Spleen (tissue), 11 donors: ENCODE data around the gene SCIN. TPM values are rescaled to one million over a fixed set of nuclear protein-coding genes. Genes with fewer than 3 reads are reported as not detected.

ENCODE experiments used
- DNase-seq: peaks from one replicate; pipeline ENCODE4 v3.0.0-alpha.2; 2020
- H3K27ac ChIP-seq, 8 donors: fragments of 200-600 bp; sonication (generic) in 7 of 8; 1 replicate in 4 of 8; 2 replicates in 4 of 8; pipeline versions ENCODE4 v1.5.0 to v1.8.0; 2016 to 2021; ENCODE audit warnings: inconsistent platforms in 4 of 8, mild to moderate bottlenecking in 4 of 8, moderate library complexity in 1 of 8
- H3K27me3 ChIP-seq, 7 donors: fragments of 200-600 bp; sonication (generic) in 6 of 7; replicated peaks in 1 of 7; 1 replicate in 4 of 7; 2 replicates in 3 of 7; pipeline versions ENCODE4 v1.5.0 to v1.8.0; 2016 to 2021; ENCODE audit warnings: inconsistent platforms in 3 of 7, mild to moderate bottlenecking in 1 of 7
- H3K36me3 ChIP-seq, 6 donors: fragments of 200-600 bp; sonication (generic) in 5 of 6; 1 replicate in 4 of 6; 2 replicates in 2 of 6; pipeline versions ENCODE4 v1.5.0 to v1.8.0; 2016 to 2021; ENCODE audit warnings: inconsistent platforms in 2 of 6
- H3K4me1 ChIP-seq, 6 donors: fragments of 200-600 bp; sonication (generic) in 5 of 6; 1 replicate in 3 of 6; 2 replicates in 3 of 6; pipeline versions ENCODE4 v1.5.0 to v1.8.0; 2016 to 2021; ENCODE audit warnings: inconsistent platforms in 3 of 6
- H3K4me3 ChIP-seq, 8 donors: fragments of 200-600 bp; sonication (generic) in 7 of 8; 1 replicate in 4 of 8; 2 replicates in 4 of 8; pipeline versions ENCODE4 v1.5.0 to v1.8.0; 2016 to 2021; ENCODE audit warnings: inconsistent platforms in 4 of 8, mild to moderate bottlenecking in 4 of 8, moderate library complexity in 2 of 8
- H3K9me3 ChIP-seq, 8 donors: fragments of 200-600 bp; sonication (generic) in 7 of 8; 1 replicate in 4 of 8; 2 replicates in 4 of 8; pipeline versions ENCODE4 v1.5.0 to v1.8.0; 2016 to 2021; ENCODE audit warnings: inconsistent platforms in 4 of 8
- POLR2A ChIP-seq, 3 donors: fragments of 450-650 bp; IDR thresholded peaks; one replicate each; pipeline ENCODE4 v1.5.1; 2017; ENCODE audit warnings: antibody characterized with exemption in 3 of 3, mild to moderate bottlenecking in 1 of 3
- POLR2AphosphoS5 ChIP-seq, 3 donors: sonication (generic); formaldehyde crosslinking; IDR thresholded peaks; one replicate each; pipeline ENCODE4 v1.5.1; 2017; ENCODE audit warnings: antibody characterized with exemption in 3 of 3
- WGBS, 5 donors: extraction: QIAGEN DNeasy Blood & Tissue Kit in 3 of 5; methylation state at CpG; one replicate each; pipeline versions ENCODE4 v1.1.5 to v1.1.7; 2013 to 2018; 5-methylcytosine and 5-hydroxymethylcytosine counted together
- intact Hi-C: fragments of 100-400 bp; cut with DNase I; formaldehyde crosslinking; loops from one replicate; pipeline ENCODE4 v1.15.0; 2023; ENCODE audit warnings: low total_unique reads
- polyA plus RNA-seq, 3 donors: library from polyadenylated mRNA; stranded (reverse); fragments of 200-250 nt; gene quantifications; one replicate each; pipeline ENCODE4 v1.2.1, GENCODE V29; 2013
- total RNA-seq, 7 donors: library from RNA; depleted of rRNA in 3 of 7; stranded (reverse); fragments of >200 nt in 3 of 7; fragmentation: NEBNext Ultra II Directional in 4 of 7; extraction: Animal tissue kit (Norgen Biotek cat#: 25700) in 4 of 7; gene quantifications; one replicate each; pipeline versions ENCODE4 v1.1.0 to v1.2.1, GENCODE V29; 2016 to 2021
- TF ChIP-seq, protein P1 (sequence below), 11 experiments: fragments of 200-600 bp in 7 of 11; fragments of 450-650 bp in 4 of 11; sonication (generic) in 4 of 11; IDR thresholded peaks in 8 of 11; conservative IDR thresholded peaks in 3 of 11; 1 replicate in 7 of 11; 2 replicates in 4 of 11; pipeline versions ENCODE4 v1.4.0 to v1.8.0; 2016 to 2021; ENCODE audit warnings: antibody characterized with exemption in 11 of 11, inconsistent platforms in 4 of 11, mild to moderate bottlenecking in 1 of 11
- donor health status: healthy with polysubstance abuse.
- donor health status: DM: no; HTN: no; CAD: no; lungs with moderate emphysema.
- donor health status: DM: no; HTN: no; CAD: no.
- donor health status: Bipolar disorder and iron deficiency.
- donor health status: healthy.
- donor health status: DM: no; HTN: no; CAD: no.
- donor health status: DM: yes; HTN: yes; CAD: no.

Gene SCIN
- total and polyA plus RNA-seq, 10 donors = 0.07 to 1.4 (median 0.27) TPM; not detected in 1

DNA sequence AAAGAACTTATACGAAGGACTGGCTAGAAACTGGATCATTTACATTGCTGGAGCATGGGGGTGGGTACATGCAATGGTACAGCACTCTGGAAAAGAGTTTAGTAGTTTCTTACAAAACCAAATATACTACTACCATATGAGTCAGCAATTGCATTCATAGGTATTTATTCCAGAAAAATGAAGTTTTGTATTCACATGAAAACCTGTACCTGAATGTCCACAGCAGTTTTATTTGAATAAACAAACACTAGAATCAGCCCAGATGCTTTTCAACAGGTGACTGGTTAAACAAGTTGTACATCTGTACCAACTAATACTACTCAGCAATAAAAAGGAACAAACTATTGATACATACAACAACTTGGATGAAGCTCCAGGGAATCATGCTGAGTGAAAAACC, 3.4 kb downstream of the SCIN start:
- Histone ChIP-seq H3K4me1 (peaks cover 10 to 20% (median 17%) of the 10 kb centered on the region in 6 donors), H3K4me3 (no peak overlapping the region), H3K9me3 (no peaks in the 10 kb centered on the region), H3K36me3 (no peaks in the 10 kb centered on the region), H3K27ac (no peak overlapping the region), H3K27me3 (peaks cover 0 to 33% (median 24%) of the 10 kb centered on the region in 7 donors)
- 80 to 97% (median 85%) methylated on average over 1 of the region's 1 CpG for WGBS, 5 donors
- intact Hi-C loops = no loop called here
- TF ChIP-seq, protein P1, sequence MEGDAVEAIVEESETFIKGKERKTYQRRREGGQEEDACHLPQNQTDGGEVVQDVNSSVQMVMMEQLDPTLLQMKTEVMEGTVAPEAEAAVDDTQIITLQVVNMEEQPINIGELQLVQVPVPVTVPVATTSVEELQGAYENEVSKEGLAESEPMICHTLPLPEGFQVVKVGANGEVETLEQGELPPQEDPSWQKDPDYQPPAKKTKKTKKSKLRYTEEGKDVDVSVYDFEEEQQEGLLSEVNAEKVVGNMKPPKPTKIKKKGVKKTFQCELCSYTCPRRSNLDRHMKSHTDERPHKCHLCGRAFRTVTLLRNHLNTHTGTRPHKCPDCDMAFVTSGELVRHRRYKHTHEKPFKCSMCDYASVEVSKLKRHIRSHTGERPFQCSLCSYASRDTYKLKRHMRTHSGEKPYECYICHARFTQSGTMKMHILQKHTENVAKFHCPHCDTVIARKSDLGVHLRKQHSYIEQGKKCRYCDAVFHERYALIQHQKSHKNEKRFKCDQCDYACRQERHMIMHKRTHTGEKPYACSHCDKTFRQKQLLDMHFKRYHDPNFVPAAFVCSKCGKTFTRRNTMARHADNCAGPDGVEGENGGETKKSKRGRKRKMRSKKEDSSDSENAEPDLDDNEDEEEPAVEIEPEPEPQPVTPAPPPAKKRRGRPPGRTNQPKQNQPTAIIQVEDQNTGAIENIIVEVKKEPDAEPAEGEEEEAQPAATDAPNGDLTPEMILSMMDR (IDR thresholded peaks at IDR 0.05 in 8 of 11, conservative IDR thresholded peaks at IDR 0.05 in 3 of 11) = no peak
- no peak for TF ChIP-seq POLR2A (IDR thresholded peaks at IDR 0.05)
- no peak for TF ChIP-seq POLR2AphosphoS5 (IDR thresholded peaks at IDR 0.05)
- no peak for DNase-seq

DNA sequence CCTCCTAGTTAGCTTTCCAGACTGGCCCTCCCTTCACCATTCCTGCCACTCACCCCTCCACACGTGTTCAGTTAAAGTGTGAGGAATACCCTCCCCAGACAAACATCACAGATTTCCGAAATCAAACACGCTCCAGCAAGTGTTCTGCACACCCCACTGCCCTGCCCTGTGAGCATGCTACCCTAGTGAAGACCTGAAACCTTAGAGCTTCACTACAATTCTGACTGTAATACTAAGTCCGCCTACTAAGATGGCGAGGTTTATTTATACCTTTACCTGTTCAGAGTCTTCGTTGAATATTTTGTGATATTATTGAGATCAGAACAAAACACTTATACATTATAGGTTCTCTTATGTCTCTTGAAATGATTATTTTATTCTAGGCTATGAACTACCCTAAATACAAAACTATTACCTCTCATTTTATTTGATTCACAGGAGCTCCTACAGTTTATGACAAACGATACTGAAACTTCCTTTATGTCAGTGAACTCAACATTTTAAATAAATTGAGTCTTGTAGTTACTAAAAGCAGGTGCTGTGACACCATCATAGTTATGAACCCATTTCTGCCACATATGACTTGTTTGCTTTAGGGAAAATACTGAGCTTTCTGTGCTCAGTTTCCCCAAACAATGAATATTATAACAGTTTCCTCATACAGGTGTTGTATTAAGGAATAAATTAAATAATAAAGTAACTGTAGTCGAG, 8.6 kb downstream of the SCIN start:
- TF ChIP-seq, protein P1 (IDR thresholded peaks at IDR 0.05 in 8 of 11, conservative IDR thresholded peaks at IDR 0.05 in 3 of 11) = no peak
- TF ChIP-seq POLR2AphosphoS5 (IDR thresholded peaks at IDR 0.05) = no peak
- TF ChIP-seq POLR2A (IDR thresholded peaks at IDR 0.05) = no peak
- intact Hi-C loops = no loop called here
- no peak for DNase-seq
- no peaks in the 10 kb centered on the region for H3K9me3 ChIP-seq
- no peak overlapping the region for H3K27ac ChIP-seq
- H3K36me3 ChIP-seq = no peaks in the 10 kb centered on the region
- H3K4me3 ChIP-seq = no peak overlapping the region
- no peaks in the 10 kb centered on the region for H3K27me3 ChIP-seq
- no peaks in the 10 kb centered on the region for H3K4me1 ChIP-seq
- whole genome bisulfite sequencing, 5 donors = 72 to 90% (median 84%) methylated on average over 8 of the region's 8 CpGs

DNA sequence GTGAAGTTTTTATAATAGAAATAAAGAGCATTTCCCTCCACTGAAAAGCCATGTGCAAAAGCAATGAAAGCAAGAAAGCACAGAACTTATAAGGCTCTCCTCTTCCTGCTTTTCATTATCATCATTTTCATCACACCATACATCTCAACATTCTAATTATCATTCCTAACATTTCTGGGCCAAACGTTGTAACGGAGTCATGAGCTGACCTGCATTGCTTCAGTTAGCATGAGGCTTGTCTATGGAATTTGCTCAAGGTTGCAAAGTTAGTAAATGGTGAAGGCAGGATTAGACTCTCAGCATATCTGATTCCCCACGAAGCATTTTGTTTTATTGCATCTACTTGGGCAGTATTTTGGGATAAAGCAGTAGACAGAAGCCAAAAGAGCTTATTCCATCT, 11.4 kb downstream of the SCIN start:
- DNase-seq = no peak
- WGBS, 5 donors = 66 to 89% (median 73%) methylated on average over 3 of the region's 3 CpGs
- H3K4me1 ChIP-seq = peaks cover 0 to 14% (median 0%) of the 10 kb centered on the region in 6 donors
- H3K27ac ChIP-seq = no peak overlapping the region
- no peaks in the 10 kb centered on the region for H3K36me3 ChIP-seq
- no peaks in the 10 kb centered on the region for H3K9me3 ChIP-seq
- intact Hi-C loops = no loop called here
- TF ChIP-seq, protein P1 (IDR thresholded peaks at IDR 0.05 in 8 of 11, conservative IDR thresholded peaks at IDR 0.05 in 3 of 11) = no peak
- TF ChIP-seq POLR2A (IDR thresholded peaks at IDR 0.05) (no peak), POLR2AphosphoS5 (IDR thresholded peaks at IDR 0.05) (no peak)
- H3K4me3 ChIP-seq = no peak overlapping the region
- H3K27me3 ChIP-seq = no peaks in the 10 kb centered on the region

DNA sequence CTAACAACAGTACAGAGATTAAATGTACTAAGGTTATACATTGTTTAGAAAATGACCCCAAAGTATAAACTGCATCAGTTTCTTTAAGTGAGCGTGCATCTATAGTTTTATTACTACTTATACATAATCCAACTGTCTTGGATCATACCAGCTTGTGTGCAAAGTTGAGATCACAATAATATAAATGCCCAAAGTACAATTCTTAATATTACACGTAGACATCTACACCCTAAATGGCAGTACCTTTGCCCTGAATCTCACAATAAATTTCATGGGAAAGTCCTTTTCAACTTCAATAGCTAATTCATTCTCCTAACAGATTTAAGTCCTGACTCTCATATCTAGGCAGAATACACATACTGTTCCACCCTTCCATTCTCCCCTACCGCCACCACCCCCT, 11.8 kb downstream of the SCIN start:
- Histone ChIP-seq H3K27ac (no peak overlapping the region), H3K4me1 (peaks cover 0 to 14% (median 0%) of the 10 kb centered on the region in 6 donors), H3K9me3 (no peaks in the 10 kb centered on the region), H3K4me3 (no peak overlapping the region), H3K36me3 (no peaks in the 10 kb centered on the region), H3K27me3 (no peaks in the 10 kb centered on the region)
- no peak for TF ChIP-seq POLR2AphosphoS5 (IDR thresholded peaks at IDR 0.05)
- TF ChIP-seq, protein P1 (IDR thresholded peaks at IDR 0.05 in 8 of 11, conservative IDR thresholded peaks at IDR 0.05 in 3 of 11) = no peak
- 83 to 93% (median 87%) methylated on average over 3 of the region's 3 CpGs for WGBS, 5 donors
- intact Hi-C loops = no loop called here
- DNase-seq = no peak
